Lung (tissue), 12 donors: ENCODE results near the gene ASH1L. TPM values are rescaled to one million over a fixed set of nuclear protein-coding genes. Genes with fewer than 3 reads are reported as not detected.

ENCODE experiments used
- ATAC-seq: fragments of 200-7000 bp; cut with Tn5 transposase; one replicate; pipeline ENCODE4 v1.9.1; 2020; ENCODE audit warnings: moderate number of reproducible peaks; ENCODE audit not compliant: insufficient read depth, low FRiP score
- DNase-seq, 3 donors: peaks; one replicate each; pipeline ENCODE4 v3.0.0-alpha.2; 2013 to 2017
- H3K27ac ChIP-seq, 2 donors: one replicate each; pipeline ENCODE4 v1.5.1; 2013; ENCODE audit warnings: mild to moderate bottlenecking in 2 of 2, moderate library complexity in 2 of 2, control low read depth in 1 of 2, inconsistent platforms in 1 of 2, low read depth in 1 of 2, low read length in 1 of 2
- H3K27me3 ChIP-seq, 3 donors: one replicate each; pipeline ENCODE4 v1.5.1; 2013; ENCODE audit warnings: low read length in 2 of 3; ENCODE audit not compliant: control insufficient read depth in 3 of 3, insufficient read depth in 3 of 3
- H3K36me3 ChIP-seq, 4 donors: one replicate each; pipeline ENCODE4 v1.5.1; 2013; ENCODE audit warnings: low read length in 4 of 4, mild to moderate bottlenecking in 1 of 4, moderate library complexity in 1 of 4; ENCODE audit not compliant: control insufficient read depth in 4 of 4, insufficient read depth in 4 of 4
- H3K4me1 ChIP-seq, 5 donors: one replicate each; pipeline ENCODE4 v1.5.1; 2013; ENCODE audit warnings: low read length in 5 of 5, mild to moderate bottlenecking in 2 of 5, moderate library complexity in 1 of 5; ENCODE audit not compliant: control insufficient read depth in 5 of 5, insufficient read depth in 5 of 5
- H3K4me3 ChIP-seq: one replicate; pipeline ENCODE4 v1.5.1; 2013; ENCODE audit warnings: mild to moderate bottlenecking, control low read depth, moderate library complexity
- H3K9ac ChIP-seq, 2 donors: one replicate each; pipeline ENCODE4 v1.5.1; 2013; ENCODE audit warnings: low read length in 2 of 2, control low read depth in 1 of 2; ENCODE audit not compliant: insufficient read depth in 1 of 2
- H3K9me3 ChIP-seq, 4 donors: one replicate each; pipeline ENCODE4 v1.5.1; 2013; ENCODE audit warnings: low read length in 3 of 4, mild to moderate bottlenecking in 1 of 4, moderate library complexity in 1 of 4; ENCODE audit not compliant: control insufficient read depth in 4 of 4, insufficient read depth in 3 of 4
- CTCF ChIP-seq: IDR thresholded peaks from 2 replicates; pipeline ENCODE4 v1.5.1; 2012; ENCODE audit warnings: mild to moderate bottlenecking; ENCODE audit errors: control extremely low read depth, extremely low read depth
- WGBS, 2 donors: extraction: QIAGEN DNeasy Blood & Tissue Kit; methylation state at CpG; one replicate each; pipeline ENCODE4 v1.1.7; 2013; 5-methylcytosine and 5-hydroxymethylcytosine counted together
- polyA plus RNA-seq, 2 donors: library from polyadenylated mRNA; stranded (reverse); fragments of 200-250 nt; gene quantifications; one replicate each; pipeline ENCODE4 v1.2.1, GENCODE V29; 2013
- total RNA-seq, 2 donors: library from RNA; depleted of rRNA in 1 of 2; stranded (reverse); fragments of >200 nt in 1 of 2; gene quantifications; one replicate each; pipeline ENCODE4 v1.2.1, GENCODE V29; 2014 to 2021
- donor health status: control.
- donor health status: control.
- donor health status: Bipolar disorder and iron deficiency.
- donor health status: healthy.
- donor health status: DM: yes; HTN: yes; CAD: no.

ASH1L gene
- total and polyA plus RNA-seq, 4 donors, result 8.1 to 92.5 (median 27.5) TPM

DNA sequence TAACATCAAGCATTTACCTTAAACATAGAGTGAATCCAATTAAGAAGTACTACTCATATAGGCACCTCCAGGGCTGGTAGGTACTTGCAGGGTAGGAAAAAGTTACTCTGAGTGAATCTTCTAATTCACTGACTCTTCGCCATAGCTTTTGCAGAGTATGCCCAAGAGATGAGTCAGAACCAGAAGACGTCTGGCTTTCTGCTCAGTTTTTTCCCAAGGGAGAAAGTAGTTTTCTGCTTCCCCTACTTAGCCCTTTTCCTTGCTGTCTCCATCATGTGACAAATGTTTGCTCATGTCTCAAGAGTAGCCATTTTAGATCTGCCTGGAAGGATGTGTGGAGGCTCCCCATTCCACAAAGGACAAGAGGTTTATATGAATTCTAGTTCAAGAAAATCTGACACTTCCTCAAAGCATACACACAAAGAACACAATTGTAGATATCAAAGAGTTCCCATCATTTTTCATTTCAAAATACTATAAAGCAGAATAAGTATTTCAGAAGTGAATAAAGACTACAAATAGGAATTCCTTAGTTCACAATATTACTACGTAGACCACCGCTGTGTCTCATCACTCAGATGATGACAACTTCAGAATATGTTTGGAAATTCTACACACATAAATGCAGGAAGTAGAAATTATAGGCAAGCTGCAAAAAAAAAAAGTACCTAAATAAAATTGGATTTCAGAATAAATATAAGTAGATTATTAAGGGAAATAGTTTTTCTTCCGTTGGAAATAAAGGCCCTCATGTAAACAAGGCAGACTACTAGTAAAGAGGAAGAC is 98.5 kb downstream of the ASH1L start:
- Histone ChIP-seq H3K27me3 (no peaks in the 10 kb centered on the region), H3K27ac (no peak overlapping the region), H3K4me3 (no peak overlapping the region), H3K9ac (no peak overlapping the region), H3K36me3 (peaks cover 3 to 9% (median 5%) of the 10 kb centered on the region in 4 donors), H3K4me1 (peaks cover 0 to 6% (median 0%) of the 10 kb centered on the region in 5 donors), H3K9me3 (no peaks in the 10 kb centered on the region)
- WGBS, 2 donors, result 86 to 90% methylated on average over 5 of the region's 5 CpGs
- no peak for TF ChIP-seq CTCF
- no peak for DNase-seq
- no peak for ATAC-seq

DNA sequence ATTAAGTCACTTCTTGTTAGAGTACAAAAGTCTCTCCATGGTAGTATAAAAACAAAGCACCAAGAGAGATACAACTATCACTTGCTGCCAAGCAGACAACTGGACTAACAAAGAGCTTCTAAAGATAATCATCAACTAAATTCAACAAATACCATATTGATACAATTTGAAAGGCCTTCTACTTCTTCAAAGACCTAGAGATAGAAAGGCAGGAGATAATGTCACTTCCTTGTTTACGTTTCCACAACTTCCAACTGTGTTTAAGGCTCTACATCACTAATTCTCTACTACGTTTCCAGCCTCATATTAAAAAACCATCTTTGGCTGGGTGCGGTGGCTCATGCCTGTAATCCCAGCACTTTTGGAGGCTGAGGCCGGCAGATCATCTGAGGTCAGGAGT is 104.5 kb downstream of the ASH1L start:
- Histone ChIP-seq H3K4me1 (peaks cover 0 to 8% (median 2%) of the 10 kb centered on the region in 5 donors), H3K27me3 (no peaks in the 10 kb centered on the region), H3K9ac (no peak overlapping the region), H3K27ac (no peak overlapping the region), H3K4me3 (no peak overlapping the region), H3K9me3 (no peaks in the 10 kb centered on the region), H3K36me3 (peaks cover 2 to 20% (median 6%) of the 10 kb centered on the region in 4 donors)
- ATAC-seq (no peak), DNase-seq (no peak)
- 77 to 82% methylated on average over 4 of the region's 4 CpGs for WGBS, 2 donors
- no peak for TF ChIP-seq CTCF

- no peak for DNase-seq
- H3K27me3 ChIP-seq, result no peaks in the 10 kb centered on the region
- no peaks in the 10 kb centered on the region for H3K9me3 ChIP-seq
- H3K4me3 ChIP-seq, result no peak overlapping the region
- WGBS, 2 donors, result 95 to 99% methylated on average over 2 of the region's 2 CpGs
- no peak overlapping the region for H3K9ac ChIP-seq
- TF ChIP-seq CTCF, result no peak
- peaks cover 2 to 19% (median 5%) of the 10 kb centered on the region in 4 donors for H3K36me3 ChIP-seq
- H3K4me1 ChIP-seq, result peaks cover 0 to 8% (median 2%) of the 10 kb centered on the region in 5 donors
- ATAC-seq, result no peak
- H3K27ac ChIP-seq, result no peak overlapping the region
Observed at GRCh38 chr1:155457266-155457665, 105.3 kb downstream of the ASH1L start.
